ENCODE data around the gene ARID1A.

The ARID1A gene

GRCh38 chr1:26740952-26741351, 45.1 kb downstream of the ARID1A start:
- no peaks in the 10 kb centered on the region for H3K27me3 ChIP-seq
- no peak for DNase-seq
- no peak for TF ChIP-seq CTCF (IDR thresholded peaks at IDR 0.05)
- H3K9me3 ChIP-seq = no peaks in the 10 kb centered on the region
- no peak overlapping the region for H3K27ac ChIP-seq
- peaks cover 16 to 83% (median 40%) of the 10 kb centered on the region in 3 donors for H3K36me3 ChIP-seq
- peaks cover 0 to 35% (median 17%) of the 10 kb centered on the region in 4 donors for H3K4me1 ChIP-seq
- no peak overlapping the region for H3K4me3 ChIP-seq
- intact Hi-C loops (cut with DNase I; ENCODE audit: low total_unique reads) = no loop called here

GRCh38 chr1:26743426-26744059, 47.7 kb downstream of the ARID1A start:
- DNase-seq = no peak
- Histone ChIP-seq H3K27me3 (no peaks in the 10 kb centered on the region), H3K36me3 (peaks cover 0 to 71% (median 16%) of the 10 kb centered on the region in 3 donors), H3K4me3 (no peak overlapping the region), H3K27ac (peak overlapping the region; percentile 26 to 58), H3K9me3 (no peaks in the 10 kb centered on the region), H3K4me1 (peaks cover 0 to 45% (median 26%) of the 10 kb centered on the region in 4 donors)
- intact Hi-C loops (cut with DNase I; ENCODE audit: low total_unique reads) = no loop called here
- no peak for TF ChIP-seq CTCF (IDR thresholded peaks at IDR 0.05)

GRCh38 chr1:26744075-26744959, 48.5 kb downstream of the ARID1A start:
- no peak for TF ChIP-seq CTCF (IDR thresholded peaks at IDR 0.05)
- intact Hi-C loops (cut with DNase I; ENCODE audit: low total_unique reads) = no loop called here
- H3K9me3 ChIP-seq = no peaks in the 10 kb centered on the region
- H3K27ac ChIP-seq = peak overlapping the region; percentile 26 to 58
- no peaks in the 10 kb centered on the region for H3K27me3 ChIP-seq
- H3K36me3 ChIP-seq = peaks cover 0 to 63% (median 14%) of the 10 kb centered on the region in 3 donors
- no peak overlapping the region for H3K4me3 ChIP-seq
- DNase-seq = peak; percentile 82 to 89
- peaks cover 0 to 53% (median 33%) of the 10 kb centered on the region in 4 donors for H3K4me1 ChIP-seq

GRCh38 chr1:26745191-26745590, 49.4 kb downstream of the ARID1A start:
- H3K27me3 ChIP-seq = no peaks in the 10 kb centered on the region
- H3K4me1 ChIP-seq = peaks cover 0 to 62% (median 39%) of the 10 kb centered on the region in 4 donors
- no peak overlapping the region for H3K4me3 ChIP-seq
- intact Hi-C loops (cut with DNase I; ENCODE audit: low total_unique reads) = no loop called here
- DNase-seq = no peak
- H3K9me3 ChIP-seq = no peaks in the 10 kb centered on the region
- H3K27ac ChIP-seq = peak overlapping the region; percentile 26 to 58
- TF ChIP-seq CTCF (IDR thresholded peaks at IDR 0.05) = no peak
- H3K36me3 ChIP-seq = peaks cover 0 to 55% (median 14%) of the 10 kb centered on the region in 3 donors

- DNase-seq = no peak
- Histone ChIP-seq H3K36me3 (peaks cover 0 to 44% (median 3%) of the 10 kb centered on the region in 3 donors), H3K27me3 (no peaks in the 10 kb centered on the region), H3K4me3 (no peak overlapping the region), H3K4me1 (peaks cover 0 to 67% (median 38%) of the 10 kb centered on the region in 4 donors), H3K27ac (peak overlapping the region in 1 of 2 donors; percentile 58), H3K9me3 (no peaks in the 10 kb centered on the region)
- TF ChIP-seq CTCF (IDR thresholded peaks at IDR 0.05) = no peak
- intact Hi-C loops (cut with DNase I; ENCODE audit: low total_unique reads) = no loop called here
Observed at GRCh38 chr1:26747048-26747447, 51.2 kb downstream of the ARID1A start.
